A549 treated with AZD9567 at 1 μM for 4 hours (cell line): ENCODE measurements around the gene HOXA1. TPM values are rescaled to one million over a fixed set of nuclear protein-coding genes. Genes with fewer than 3 reads are reported as not detected.

Experiments used
- total RNA-seq: library from RNA; stranded (reverse); fragments of 200-300 nt; extraction: Qiagen RNA extraction; gene quantifications from 5 replicates; pipeline ENCODE4 v1.2.3, GENCODE V29; 2022; ENCODE audit not compliant: insufficient read depth

Gene HOXA1
- 1.3 to 3.9 TPM (median 2.8 TPM) in 5 replicates for total RNA-seq

DNA sequence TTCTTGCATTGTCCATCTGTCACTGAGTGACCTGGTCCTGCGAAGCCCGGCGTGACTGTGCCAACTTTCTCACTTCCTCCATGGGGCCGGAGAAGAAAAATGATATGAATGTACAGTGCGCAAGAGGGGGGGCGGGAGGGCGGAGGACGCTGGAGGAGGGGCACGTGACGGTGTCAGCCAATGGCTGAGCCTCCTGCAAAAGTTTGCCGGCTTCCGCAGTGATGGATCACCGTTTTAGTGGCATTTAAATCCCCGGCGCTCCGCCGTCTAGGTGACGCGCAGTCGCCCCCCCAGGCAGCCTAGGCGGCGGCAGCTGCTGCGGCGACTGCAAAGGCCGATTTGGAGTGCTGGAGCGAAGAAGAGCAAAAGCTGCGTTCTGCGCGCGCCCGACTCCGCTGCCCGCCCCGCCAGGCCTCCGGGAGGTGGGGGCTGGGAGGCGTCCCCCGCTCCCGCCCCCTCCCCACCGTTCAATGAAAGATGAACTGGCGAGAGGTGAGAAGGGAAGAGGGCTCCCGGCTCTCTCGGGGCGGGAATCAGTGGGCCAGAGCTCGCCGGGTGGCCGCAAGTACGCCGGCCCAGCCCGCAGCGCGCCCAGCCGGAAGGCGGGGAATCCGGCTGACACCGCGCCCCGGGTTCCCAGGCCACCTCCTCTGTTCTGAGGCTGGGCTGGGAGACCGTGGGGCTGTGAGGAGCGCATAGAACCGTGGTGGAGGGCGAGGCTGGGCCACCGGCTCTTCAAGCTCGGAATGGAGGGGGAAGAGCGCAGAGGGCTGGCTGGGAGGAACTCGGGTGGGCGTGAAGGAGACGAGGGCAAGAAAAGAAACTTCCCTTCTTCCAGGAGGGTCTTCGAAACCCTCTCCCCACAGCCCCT is at the start of gene HOXA1:
Gene HOXA1 (minus strand): TSS at position 104 of the 871 bp plus-strand sequence. CDS start 88 bp downstream, at position 16.

GRCh38 chr7:27143023-27143949 is 47.5 kb upstream of the HOXA1 start, which contains the start of gene HOXA5:
TSS of gene HOXA5 (minus strand) at chr7:27143681. CDS start at chr7:27143607, 74 bp downstream.

DNA sequence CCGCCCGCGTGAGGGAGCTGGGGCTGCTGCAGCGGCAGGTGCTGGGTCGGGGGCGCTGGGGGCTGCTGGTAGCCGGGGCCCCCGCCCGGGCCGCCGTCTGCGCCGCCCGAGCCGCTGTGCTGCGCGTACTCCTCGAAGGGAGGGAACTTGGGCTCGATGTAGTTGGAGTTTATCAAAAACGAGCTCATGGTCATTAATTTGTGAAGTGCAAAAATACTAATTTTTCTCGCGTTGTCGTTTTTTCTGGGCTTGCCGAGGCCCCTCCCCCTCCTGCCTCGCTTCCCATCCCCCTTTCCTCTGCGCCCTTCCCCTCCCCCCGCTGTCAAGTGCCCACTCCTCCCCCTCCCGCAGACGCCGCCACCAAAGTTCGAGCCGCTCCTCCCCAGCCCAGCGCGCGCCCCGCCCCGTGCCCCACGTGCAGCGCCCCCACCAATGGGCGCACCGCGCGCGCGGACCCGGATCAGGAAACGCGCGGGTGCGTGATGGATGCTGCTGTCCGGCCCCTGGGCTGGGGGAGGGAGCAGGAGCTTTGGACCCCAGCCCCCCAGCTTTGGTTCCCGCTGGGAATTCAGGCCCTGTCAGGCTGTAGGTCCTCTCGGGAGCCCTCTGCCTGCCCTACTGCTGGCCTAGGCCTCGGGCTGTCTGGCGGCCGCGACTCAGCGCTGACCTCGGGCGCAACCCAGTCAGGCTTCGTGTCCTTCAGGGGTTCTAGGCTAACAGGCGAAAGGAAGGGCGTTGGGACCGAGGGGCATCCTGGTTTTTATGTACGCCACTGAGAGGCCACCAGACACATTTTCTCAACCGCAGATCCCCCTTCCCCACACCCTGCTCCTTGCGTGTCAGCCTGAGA is 35.0 kb upstream of the HOXA1 start, which contains the start of gene HOXA4:
Gene HOXA4 (minus strand): TSS at position 218 of the 850 bp plus-strand sequence. CDS start 24 bp downstream, at position 194.

DNA sequence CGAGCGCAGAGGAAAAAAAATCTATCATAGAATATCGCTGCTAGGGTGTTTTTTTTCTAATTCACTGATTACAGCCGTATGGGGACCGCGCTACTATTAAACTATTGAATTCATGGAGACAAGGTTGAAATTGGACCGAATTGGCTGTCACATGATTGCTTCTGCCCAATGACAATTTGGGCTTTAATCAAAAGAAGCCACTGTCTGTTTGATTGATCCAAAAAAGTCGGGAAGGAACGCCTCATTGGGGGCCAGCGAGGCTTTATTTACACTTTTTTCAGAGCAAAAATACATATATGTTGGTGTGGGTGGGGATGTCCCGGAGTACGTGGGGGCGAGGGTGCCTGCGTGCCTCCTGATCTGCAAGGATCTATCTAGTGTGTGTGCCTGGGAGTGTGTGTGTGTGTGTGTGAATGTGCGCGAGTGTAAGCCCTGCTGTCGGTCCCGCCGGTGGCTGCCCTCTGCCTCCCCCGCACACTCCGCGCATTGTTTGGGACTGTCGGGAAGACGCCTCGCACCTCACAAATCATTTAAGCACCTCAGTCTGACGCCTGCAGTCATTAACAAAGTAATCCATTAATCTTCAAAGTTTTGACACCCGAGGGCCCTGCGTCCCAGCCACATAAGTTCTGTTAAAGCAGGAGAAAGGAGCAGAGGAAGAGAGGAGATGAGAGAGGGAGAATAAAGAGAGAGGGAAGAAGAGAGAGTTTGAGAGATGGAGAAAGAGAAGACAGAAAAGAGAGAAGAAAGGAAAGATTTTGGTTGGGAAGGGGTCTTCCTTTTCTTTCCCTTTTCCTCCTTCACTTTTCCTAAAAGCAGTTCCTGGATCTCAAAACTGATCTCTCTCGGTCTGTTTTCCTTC is 7.0 kb upstream of the HOXA1 start, which contains the start of gene HOXA2:
Gene HOXA2 (minus strand): TSS at position 103 of the 862 bp plus-strand sequence. CDS start 183 bp downstream, outside the sequence.

Other genes starting within 250 kb of the HOXA1 start
- gene SKAP2, start 231.4 kb downstream of the HOXA1 start, total RNA-seq = 12.2 to 18.1 TPM (median 15.4 TPM) in 5 replicates
- 0.58 to 1.9 TPM (median 0.73 TPM) in 5 replicates for gene HOXA2, start 6.7 kb upstream of the HOXA1 start, total RNA-seq
- gene HOXA4, start 34.8 kb upstream of the HOXA1 start, total RNA-seq = 1.1 to 1.7 TPM (median 1.4 TPM) in 4 of 5 replicates, not detected in the other
- 2.8 to 6.5 TPM (median 4.9 TPM) in 5 replicates for gene HOXA5, start 47.7 kb upstream of the HOXA1 start, total RNA-seq
- gene HOXA6, start 51.8 kb upstream of the HOXA1 start, total RNA-seq = 0.94 to 1.8 TPM (median 1.5 TPM) in 4 of 5 replicates, not detected in the other
- 3.6 to 6.3 TPM (median 5.2 TPM) in 5 replicates for gene HOXA3, start 56.6 kb upstream of the HOXA1 start, total RNA-seq
- gene HOXA7, start 60.7 kb upstream of the HOXA1 start, total RNA-seq = 3.0 to 3.9 TPM (median 3.7 TPM) in 5 replicates
- 0.24 to 0.67 TPM (median 0.60 TPM) in 4 of 5 replicates, not detected in the other for gene HOXA9, start 69.5 kb upstream of the HOXA1 start, total RNA-seq
- gene HOXA10, start 78.3 kb upstream of the HOXA1 start, total RNA-seq = 5.9 to 7.8 TPM (median 6.2 TPM) in 5 replicates
- 0.31 to 0.49 TPM (median 0.38 TPM) in 4 of 5 replicates, not detected in the other for gene HOXA11, start 89.2 kb upstream of the HOXA1 start, total RNA-seq
- 0.88 to 2.3 TPM (median 2.1 TPM) in 5 replicates for gene HOXA13, start 104.1 kb upstream of the HOXA1 start, total RNA-seq
- gene EVX1, start 146.8 kb upstream of the HOXA1 start, total RNA-seq = 0.05 to 0.14 TPM (median 0.06 TPM) in 4 of 5 replicates, not detected in the other